ENCODE measurements around the gene KCNIP1.

Gene KCNIP1

DNA sequence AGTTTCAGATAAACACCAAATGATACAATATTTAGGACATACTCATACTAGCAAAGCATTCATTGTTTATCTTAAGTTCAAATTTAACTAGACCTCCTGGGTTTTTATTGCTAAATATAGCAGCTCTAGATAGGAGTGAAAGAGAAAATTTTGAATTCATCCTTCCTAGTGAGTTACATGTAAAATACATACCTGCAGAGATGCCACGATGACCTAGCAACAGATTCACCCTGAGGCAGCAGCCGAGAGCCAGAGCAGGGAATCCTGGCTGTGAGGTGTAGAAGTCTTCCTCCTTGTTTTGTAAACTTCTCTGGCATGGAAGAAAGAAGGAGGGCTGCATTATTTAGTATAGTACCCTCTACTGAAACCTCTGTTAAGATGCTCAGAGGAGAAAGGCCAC is 253.8 kb downstream of the KCNIP1 start:
- Histone ChIP-seq H3K9me3 (ENCODE audit: low read length) (no peaks in the 10 kb centered on the region), H3K4me2 (ENCODE audit: low read length) (no peak overlapping the region), H3K9ac (ENCODE audit: low read length) (no peak overlapping the region), H3K4me3 (ENCODE audit: low read depth, low read length, poor library complexity, severe bottlenecking) (no peak overlapping the region), H2AFZ (ENCODE audit: low read length) (no peak overlapping the region), H3K36me3 (ENCODE audit: insufficient read depth, low read length) (no peaks in the 10 kb centered on the region), H3K9me2 (ENCODE audit: low read depth, low read length) (no peaks in the 10 kb centered on the region), H3K4me1 (ENCODE audit: insufficient read depth, low read length, severe bottlenecking) (no peaks in the 10 kb centered on the region), H3F3A (ENCODE audit: insufficient read depth, low read length) (no peaks in the 10 kb centered on the region), H3K79me2 (ENCODE audit: insufficient read depth, low read length) (no peaks in the 10 kb centered on the region), H4K20me1 (ENCODE audit: insufficient read depth, low read length) (no peaks in the 10 kb centered on the region), H3K27me3 (ENCODE audit: insufficient read depth, low read length) (0 out of 2 replicates have a peak, but pooled peaks cover 9% of the 10 kb centered on the region), H3K27ac (ENCODE audit: low read depth, low read length, poor library complexity, severe bottlenecking) (no peak overlapping the region)
- TF ChIP-seq, protein P1, sequence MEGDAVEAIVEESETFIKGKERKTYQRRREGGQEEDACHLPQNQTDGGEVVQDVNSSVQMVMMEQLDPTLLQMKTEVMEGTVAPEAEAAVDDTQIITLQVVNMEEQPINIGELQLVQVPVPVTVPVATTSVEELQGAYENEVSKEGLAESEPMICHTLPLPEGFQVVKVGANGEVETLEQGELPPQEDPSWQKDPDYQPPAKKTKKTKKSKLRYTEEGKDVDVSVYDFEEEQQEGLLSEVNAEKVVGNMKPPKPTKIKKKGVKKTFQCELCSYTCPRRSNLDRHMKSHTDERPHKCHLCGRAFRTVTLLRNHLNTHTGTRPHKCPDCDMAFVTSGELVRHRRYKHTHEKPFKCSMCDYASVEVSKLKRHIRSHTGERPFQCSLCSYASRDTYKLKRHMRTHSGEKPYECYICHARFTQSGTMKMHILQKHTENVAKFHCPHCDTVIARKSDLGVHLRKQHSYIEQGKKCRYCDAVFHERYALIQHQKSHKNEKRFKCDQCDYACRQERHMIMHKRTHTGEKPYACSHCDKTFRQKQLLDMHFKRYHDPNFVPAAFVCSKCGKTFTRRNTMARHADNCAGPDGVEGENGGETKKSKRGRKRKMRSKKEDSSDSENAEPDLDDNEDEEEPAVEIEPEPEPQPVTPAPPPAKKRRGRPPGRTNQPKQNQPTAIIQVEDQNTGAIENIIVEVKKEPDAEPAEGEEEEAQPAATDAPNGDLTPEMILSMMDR (IDR thresholded peaks at IDR 0.05; ENCODE audit: low read length) = no peak
- no peak for TF ChIP-seq EZH2 (IDR thresholded peaks at IDR 0.05; ENCODE audit: borderline replicate concordance, low read length)

DNA sequence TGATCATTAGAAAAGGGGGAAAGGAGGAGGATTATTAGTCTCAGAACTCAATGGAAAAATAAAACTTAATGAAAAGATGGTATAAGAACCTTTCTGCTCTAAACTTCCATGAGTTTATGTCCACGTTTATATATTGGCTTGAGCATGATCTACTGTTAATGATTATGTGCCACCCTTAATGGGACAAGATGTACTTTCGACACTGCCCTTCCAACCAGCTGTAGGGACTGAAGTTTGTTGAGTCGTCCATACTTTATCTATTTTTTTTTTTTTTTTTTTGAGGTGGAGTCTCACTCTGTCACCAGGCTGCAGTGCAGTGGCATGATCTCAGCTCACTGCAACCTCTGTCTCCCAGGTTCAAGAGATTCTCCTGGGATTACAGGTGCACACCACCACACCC is 254.7 kb downstream of the KCNIP1 start:
- no peaks in the 10 kb centered on the region for H3F3A ChIP-seq (ENCODE audit: insufficient read depth, low read length)
- H3K27me3 ChIP-seq (ENCODE audit: insufficient read depth, low read length) = 0 out of 2 replicates have a peak, but pooled peaks cover 9% of the 10 kb centered on the region
- no peaks in the 10 kb centered on the region for H4K20me1 ChIP-seq (ENCODE audit: insufficient read depth, low read length)
- TF ChIP-seq EZH2 (IDR thresholded peaks at IDR 0.05; ENCODE audit: borderline replicate concordance, low read length) = no peak
- TF ChIP-seq, protein P1 (IDR thresholded peaks at IDR 0.05; ENCODE audit: low read length) = no peak
- H3K27ac ChIP-seq (ENCODE audit: low read depth, low read length, poor library complexity, severe bottlenecking) = no peak overlapping the region
- no peaks in the 10 kb centered on the region for H3K4me1 ChIP-seq (ENCODE audit: insufficient read depth, low read length, severe bottlenecking)
- H3K4me2 ChIP-seq (ENCODE audit: low read length) = no peak overlapping the region
- no peak overlapping the region for H2AFZ ChIP-seq (ENCODE audit: low read length)
- H3K79me2 ChIP-seq (ENCODE audit: insufficient read depth, low read length) = no peaks in the 10 kb centered on the region
- H3K4me3 ChIP-seq (ENCODE audit: low read depth, low read length, poor library complexity, severe bottlenecking) = no peak overlapping the region
- H3K9ac ChIP-seq (ENCODE audit: low read length) = no peak overlapping the region
- H3K36me3 ChIP-seq (ENCODE audit: insufficient read depth, low read length) = no peaks in the 10 kb centered on the region
- no peaks in the 10 kb centered on the region for H3K9me3 ChIP-seq (ENCODE audit: low read length)
- no peaks in the 10 kb centered on the region for H3K9me2 ChIP-seq (ENCODE audit: low read depth, low read length)

DNA sequence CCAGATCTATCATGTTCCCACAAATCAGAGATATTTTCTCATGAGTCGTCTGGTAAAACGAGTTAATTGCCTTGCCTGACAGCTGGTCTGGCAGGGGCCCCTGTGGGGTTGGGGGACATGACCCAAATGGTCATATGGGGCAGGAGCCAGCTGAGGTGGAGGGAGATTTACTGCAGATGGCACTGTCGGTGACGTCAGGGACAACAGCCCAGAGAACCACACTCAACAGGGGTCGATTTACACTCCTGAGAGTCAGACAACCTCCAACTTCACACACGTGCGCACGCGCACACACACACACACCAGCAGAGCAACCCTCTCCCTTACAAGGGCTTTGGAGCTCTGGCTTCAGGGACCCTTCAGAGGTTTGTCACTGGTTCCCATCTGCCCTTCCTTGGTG is 256.3 kb downstream of the KCNIP1 start:
- H2AFZ ChIP-seq (ENCODE audit: low read length) = no peak overlapping the region
- H3K4me1 ChIP-seq (ENCODE audit: insufficient read depth, low read length, severe bottlenecking) = no peaks in the 10 kb centered on the region
- H3K9me2 ChIP-seq (ENCODE audit: low read depth, low read length) = no peaks in the 10 kb centered on the region
- H3K9ac ChIP-seq (ENCODE audit: low read length) = no peak overlapping the region
- H4K20me1 ChIP-seq (ENCODE audit: insufficient read depth, low read length) = no peaks in the 10 kb centered on the region
- no peak overlapping the region for H3K27ac ChIP-seq (ENCODE audit: low read depth, low read length, poor library complexity, severe bottlenecking)
- no peak for TF ChIP-seq EZH2 (IDR thresholded peaks at IDR 0.05; ENCODE audit: borderline replicate concordance, low read length)
- TF ChIP-seq, protein P1 (IDR thresholded peaks at IDR 0.05; ENCODE audit: low read length) = no peak
- no peaks in the 10 kb centered on the region for H3K79me2 ChIP-seq (ENCODE audit: insufficient read depth, low read length)
- no peak overlapping the region for H3K4me3 ChIP-seq (ENCODE audit: low read depth, low read length, poor library complexity, severe bottlenecking)
- H3K36me3 ChIP-seq (ENCODE audit: insufficient read depth, low read length) = no peaks in the 10 kb centered on the region
- H3K9me3 ChIP-seq (ENCODE audit: low read length) = no peaks in the 10 kb centered on the region
- H3K27me3 ChIP-seq (ENCODE audit: insufficient read depth, low read length) = 0 out of 2 replicates have a peak, but pooled peaks cover 9% of the 10 kb centered on the region
- no peak overlapping the region for H3K4me2 ChIP-seq (ENCODE audit: low read length)
- H3F3A ChIP-seq (ENCODE audit: insufficient read depth, low read length) = no peaks in the 10 kb centered on the region
